Liver (tissue), 3 donors: ENCODE results near the gene GSTA1.

ENCODE experiments used
- CTCF ChIP-seq: fragments of 150-350 bp; IDR thresholded peaks from 2 replicates; pipeline ENCODE4 v1.5.1; 2017; ENCODE audit warnings: improper control_type of control experiment, low read depth, low read length; ENCODE audit not compliant: missing input control
- EGR1 ChIP-seq, 2 donors: IDR thresholded peaks; 2 replicates each; pipeline ENCODE4 v1.6.1; 2016 to 2018; ENCODE audit warnings: antibody characterized with exemption in 2 of 2, low read depth in 2 of 2
- FOXA1 ChIP-seq: IDR thresholded peaks from 2 replicates; pipeline ENCODE4 v1.6.1; 2016; ENCODE audit warnings: antibody characterized with exemption
- GABPA ChIP-seq, 2 donors: IDR thresholded peaks in 1 of 2; conservative IDR thresholded peaks in 1 of 2; 2 replicates each; pipeline ENCODE4 v1.6.1; 2016; ENCODE audit warnings: antibody characterized with exemption in 2 of 2, mild to moderate bottlenecking in 1 of 2, moderate library complexity in 1 of 2
- JUND ChIP-seq, 2 donors: IDR thresholded peaks; 2 replicates each; pipeline ENCODE4 v1.6.1; 2016; ENCODE audit warnings: antibody characterized with exemption in 2 of 2
- MAX ChIP-seq: IDR thresholded peaks from 2 replicates; pipeline ENCODE4 v1.6.1; 2016; ENCODE audit warnings: antibody characterized with exemption
- RAD21 ChIP-seq, 2 donors: IDR thresholded peaks; 2 replicates each; pipeline ENCODE4 v1.6.1; 2016; ENCODE audit warnings: antibody characterized with exemption in 2 of 2, mild to moderate bottlenecking in 2 of 2
- REST ChIP-seq: IDR thresholded peaks from 2 replicates; pipeline ENCODE4 v1.6.1; 2016; ENCODE audit warnings: antibody characterized with exemption, mild to moderate bottlenecking
- RXRA ChIP-seq, 2 donors: IDR thresholded peaks; 2 replicates each; pipeline ENCODE4 v1.6.1; 2017 to 2018; ENCODE audit warnings: antibody characterized with exemption in 2 of 2, mild to moderate bottlenecking in 1 of 2
- SP1 ChIP-seq: IDR thresholded peaks from 2 replicates; pipeline ENCODE4 v1.6.1; 2018; ENCODE audit warnings: antibody characterized with exemption, mild to moderate bottlenecking
- TAF1 ChIP-seq: conservative IDR thresholded peaks from 2 replicates; pipeline ENCODE4 v1.6.1; 2016; ENCODE audit warnings: antibody characterized with exemption, mild to moderate bottlenecking
- ZBTB33 ChIP-seq: IDR thresholded peaks from 2 replicates; pipeline ENCODE4 v1.6.1; 2016; ENCODE audit warnings: antibody characterized with exemption
- donor health status: healthy.
- donor health status: healthy.

GRCh38 chr6:52790861-52791260, 12.8 kb downstream of the GSTA1 start:
- no peak for TF ChIP-seq CTCF
- no peak for TF ChIP-seq SP1
- TF ChIP-seq TAF1: no peak
- no peak for TF ChIP-seq FOXA1
- TF ChIP-seq MAX: no peak
- TF ChIP-seq JUND (IDR thresholded peaks at IDR 0.05): no peak
- no peak for TF ChIP-seq RXRA (IDR thresholded peaks at IDR 0.05)
- no peak for TF ChIP-seq REST
- TF ChIP-seq RAD21 (IDR thresholded peaks at IDR 0.05): no peak
- no peak for TF ChIP-seq GABPA (IDR thresholded peaks at IDR 0.05 in 1 of 2, conservative IDR thresholded peaks at IDR 0.05 in 1 of 2)
- no peak for TF ChIP-seq EGR1 (IDR thresholded peaks at IDR 0.05; ENCODE audit: low read depth in 2 of 2)
- TF ChIP-seq ZBTB33: no peak
